Measurements from ENCODE around the gene MXRA8. TPM values are rescaled to one million over a fixed set of nuclear protein-coding genes. Genes with fewer than 3 reads are reported as not detected.

The MXRA8 gene
- total RNA-seq, 4 donors from 2014 or later, result 57.1 to 143 (median 106) TPM

DNA sequence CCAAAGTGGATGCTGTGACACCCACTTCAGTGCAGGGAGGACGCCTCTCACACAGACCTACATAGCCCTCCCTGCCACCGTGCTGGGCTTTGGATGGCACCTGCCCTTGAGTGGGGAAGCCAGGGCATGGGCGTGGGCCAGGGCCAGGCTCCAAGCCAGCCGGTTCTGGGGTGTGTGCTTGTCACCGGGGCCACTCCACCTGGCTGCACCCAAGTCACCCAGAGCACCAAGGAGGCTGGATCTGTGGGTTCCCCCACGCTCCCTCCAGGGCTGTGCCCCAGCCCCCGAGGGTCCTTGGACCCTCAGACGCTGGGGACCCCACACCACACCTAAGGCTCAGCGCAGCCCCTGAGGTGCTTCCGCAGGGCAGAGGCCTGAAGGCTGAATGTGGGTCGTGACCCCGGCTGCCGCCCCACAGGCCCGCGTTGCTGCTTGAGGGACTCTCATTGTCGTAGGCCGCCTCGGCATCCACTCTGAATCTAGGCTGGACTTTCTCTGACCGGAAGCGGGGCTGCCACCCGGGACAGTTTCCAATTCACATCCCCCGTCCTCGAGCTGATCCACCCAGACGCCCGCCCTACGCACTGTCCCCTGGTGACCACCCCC lies 1.5 kb downstream of the MXRA8 start:
- H3K27ac ChIP-seq, result peak overlapping the region in 2 of 3 donors; percentile 86 to 87
- 30 to 40% methylated on average over 4 to 7 of the region's 26 CpGs for WGBS, 2 donors
- DNase-seq, result peak; percentile 74 to 75
- H3K4me1 ChIP-seq, result peaks cover 43 to 85% of the 10 kb centered on the region in 2 donors
- TF ChIP-seq, protein P1, sequence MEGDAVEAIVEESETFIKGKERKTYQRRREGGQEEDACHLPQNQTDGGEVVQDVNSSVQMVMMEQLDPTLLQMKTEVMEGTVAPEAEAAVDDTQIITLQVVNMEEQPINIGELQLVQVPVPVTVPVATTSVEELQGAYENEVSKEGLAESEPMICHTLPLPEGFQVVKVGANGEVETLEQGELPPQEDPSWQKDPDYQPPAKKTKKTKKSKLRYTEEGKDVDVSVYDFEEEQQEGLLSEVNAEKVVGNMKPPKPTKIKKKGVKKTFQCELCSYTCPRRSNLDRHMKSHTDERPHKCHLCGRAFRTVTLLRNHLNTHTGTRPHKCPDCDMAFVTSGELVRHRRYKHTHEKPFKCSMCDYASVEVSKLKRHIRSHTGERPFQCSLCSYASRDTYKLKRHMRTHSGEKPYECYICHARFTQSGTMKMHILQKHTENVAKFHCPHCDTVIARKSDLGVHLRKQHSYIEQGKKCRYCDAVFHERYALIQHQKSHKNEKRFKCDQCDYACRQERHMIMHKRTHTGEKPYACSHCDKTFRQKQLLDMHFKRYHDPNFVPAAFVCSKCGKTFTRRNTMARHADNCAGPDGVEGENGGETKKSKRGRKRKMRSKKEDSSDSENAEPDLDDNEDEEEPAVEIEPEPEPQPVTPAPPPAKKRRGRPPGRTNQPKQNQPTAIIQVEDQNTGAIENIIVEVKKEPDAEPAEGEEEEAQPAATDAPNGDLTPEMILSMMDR (IDR thresholded peaks at IDR 0.05), result no peak
- no peak for TF ChIP-seq POLR2A (IDR thresholded peaks at IDR 0.05)
- intact Hi-C loops (cut with DNase I), result loop anchor here (5.0 kb wide), 1 partner anchor 40 kb away; no protein-coding TSS in a partner anchor
- no peaks in the 10 kb centered on the region for H3K9me3 ChIP-seq
- no peaks in the 10 kb centered on the region for H3K27me3 ChIP-seq
- H3K4me3 ChIP-seq (replicated peaks in 1 of 3), result no peak overlapping the region
- peaks cover 0 to 4% of the 10 kb centered on the region in 2 donors for H3K36me3 ChIP-seq

DNA sequence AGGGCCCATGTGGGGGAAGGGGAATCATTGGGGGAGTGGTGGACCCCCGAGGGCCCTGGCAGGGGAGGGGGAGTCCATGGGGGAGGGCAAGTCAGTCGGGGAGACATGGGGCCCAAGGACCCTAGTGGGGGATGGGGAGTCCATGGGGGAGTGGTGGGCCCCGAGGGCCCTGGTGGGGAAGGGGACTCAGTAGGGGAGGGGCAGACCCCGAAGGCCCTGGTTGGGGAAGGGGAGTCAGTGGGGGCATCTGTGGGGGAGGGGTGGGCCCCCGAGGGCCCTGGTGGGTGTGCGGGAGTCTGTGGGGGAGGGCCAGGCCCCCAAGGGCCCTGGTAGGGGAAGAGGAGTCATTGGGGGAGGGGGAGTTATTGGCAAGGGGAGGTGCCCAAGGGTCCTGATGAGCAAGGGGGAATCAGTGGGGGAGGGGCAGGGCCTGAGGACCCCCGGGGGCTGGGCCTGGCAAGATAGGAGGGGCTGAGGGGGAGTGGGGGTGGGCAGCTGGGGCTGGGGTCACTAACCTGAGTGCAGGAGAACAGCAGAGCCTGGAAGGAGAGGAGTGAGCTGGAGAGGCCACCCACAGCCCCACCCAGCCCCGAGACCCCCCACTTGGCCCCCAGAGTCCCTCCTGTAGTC lies 2.1 kb downstream of the MXRA8 start:
- H3K4me3 ChIP-seq (replicated peaks in 1 of 3), result no peak overlapping the region
- peak overlapping the region in 2 of 3 donors; percentile 86 to 87 for H3K27ac ChIP-seq
- H3K9me3 ChIP-seq, result no peaks in the 10 kb centered on the region
- TF ChIP-seq POLR2A (IDR thresholded peaks at IDR 0.05), result no peak
- TF ChIP-seq, protein P1 (IDR thresholded peaks at IDR 0.05), result no peak
- intact Hi-C loops (cut with DNase I), result loop anchor here (5.0 kb wide), 1 partner anchor 39 kb away; no protein-coding TSS in a partner anchor
- peaks cover 0 to 4% of the 10 kb centered on the region in 2 donors for H3K36me3 ChIP-seq
- WGBS, 2 donors, result 20 to 28% methylated on average over 5 to 8 of the region's 8 CpGs
- peaks cover 46 to 89% of the 10 kb centered on the region in 2 donors for H3K4me1 ChIP-seq
- H3K27me3 ChIP-seq, result no peaks in the 10 kb centered on the region
- no peak for DNase-seq

DNA sequence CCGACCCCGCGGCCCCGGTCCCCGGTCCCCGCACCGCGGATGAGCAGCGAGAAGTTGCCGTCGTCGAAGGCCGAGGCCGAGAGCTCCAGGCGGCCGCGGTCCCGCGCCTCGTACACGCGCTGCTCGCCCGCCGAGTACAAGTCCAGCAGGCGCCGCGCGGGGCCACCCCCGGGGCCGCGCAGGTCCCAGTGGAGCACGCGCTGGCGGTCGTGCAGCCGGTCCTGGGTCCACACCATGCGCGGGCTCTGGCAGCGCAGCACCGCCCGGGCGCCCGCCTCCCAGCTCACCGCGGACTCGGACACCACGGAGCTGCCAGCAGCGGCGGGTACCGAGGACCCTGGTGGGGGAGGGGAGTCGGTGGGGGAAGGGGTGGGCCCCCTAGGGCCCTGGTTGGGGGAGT lies 2.9 kb downstream of the MXRA8 start:
- Histone ChIP-seq H3K27ac (no peak overlapping the region), H3K4me1 (peaks cover 47 to 81% of the 10 kb centered on the region in 2 donors), H3K27me3 (no peaks in the 10 kb centered on the region), H3K36me3 (peaks cover 0 to 4% of the 10 kb centered on the region in 2 donors), H3K4me3 (replicated peaks in 1 of 3) (no peak overlapping the region), H3K9me3 (no peaks in the 10 kb centered on the region)
- intact Hi-C loops (cut with DNase I), result loop anchor here (5.0 kb wide), 1 partner anchor 38 kb away; no protein-coding TSS in a partner anchor
- DNase-seq, result peak in 1 of 2 donors; percentile 39
- TF ChIP-seq POLR2A (IDR thresholded peaks at IDR 0.05), result no peak
- TF ChIP-seq, protein P1 (IDR thresholded peaks at IDR 0.05), result no peak
- 12 to 13% methylated on average over 3 to 23 of the region's 52 CpGs for WGBS, 2 donors

DNA sequence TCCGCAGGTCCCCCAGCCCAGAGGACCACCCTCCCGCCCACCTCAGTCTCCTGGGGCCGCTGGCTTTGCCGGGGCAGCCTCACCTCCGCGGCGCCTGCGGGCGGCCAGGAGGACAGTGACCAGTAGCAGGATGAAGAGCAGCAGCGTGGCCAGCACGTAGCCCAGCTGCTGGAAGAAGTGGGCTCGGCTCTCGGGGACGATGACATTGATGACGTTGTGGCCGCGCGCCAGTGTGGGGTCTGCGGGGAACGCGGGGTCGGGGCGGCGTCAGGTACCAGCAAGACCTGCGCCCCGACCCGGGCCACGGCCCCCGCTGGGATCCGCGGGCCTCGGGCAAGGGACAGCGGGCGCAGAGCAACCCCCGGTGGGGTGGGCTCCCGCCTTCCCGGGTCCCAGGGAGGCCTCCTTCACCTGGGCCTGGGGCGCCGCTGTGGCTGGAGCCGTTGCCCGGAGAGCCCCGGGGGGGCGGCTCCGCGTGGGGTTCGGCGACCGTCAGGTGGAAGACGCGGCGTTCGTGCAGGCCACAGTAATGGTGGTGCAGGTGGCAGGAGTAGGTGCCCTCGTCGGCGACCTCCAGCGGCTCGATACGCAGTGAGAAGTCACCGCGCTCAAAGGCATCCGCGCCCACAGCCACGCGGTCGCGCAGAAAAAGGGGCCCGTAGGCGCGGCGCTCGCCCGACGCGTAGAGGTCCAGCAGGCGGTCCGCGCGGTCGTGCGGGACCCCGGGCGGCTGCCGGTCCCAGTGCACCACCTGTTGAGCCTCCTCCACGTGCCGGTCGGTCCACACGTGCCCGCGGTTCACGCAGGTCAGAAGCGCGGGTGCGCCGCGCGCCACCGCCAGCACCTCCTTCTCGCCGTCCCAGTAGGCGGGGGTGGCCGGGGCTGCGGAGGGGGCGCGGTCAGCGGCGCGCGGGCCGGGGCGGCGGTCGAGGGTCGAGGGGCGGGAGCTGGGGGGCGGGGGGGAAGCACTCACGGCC lies 3.8 kb downstream of the MXRA8 start:
- intact Hi-C loops (cut with DNase I), result loop anchor here (5.0 kb wide), 1 partner anchor 37 kb away; no protein-coding TSS in a partner anchor
- H3K4me3 ChIP-seq (replicated peaks in 1 of 3), result peak overlapping the region in 1 of 3 donors; percentile 4
- H3K27me3 ChIP-seq, result no peaks in the 10 kb centered on the region
- DNase-seq, result peak in 1 of 2 donors; percentile 2
- WGBS, 2 donors, result 69 to 76% methylated on average over 55 to 66 of the region's 116 CpGs
- TF ChIP-seq, protein P1 (IDR thresholded peaks at IDR 0.05), result no peak
- TF ChIP-seq POLR2A (IDR thresholded peaks at IDR 0.05), result no peak
- no peak overlapping the region for H3K27ac ChIP-seq
- peaks cover 0 to 4% of the 10 kb centered on the region in 2 donors for H3K36me3 ChIP-seq
- no peaks in the 10 kb centered on the region for H3K9me3 ChIP-seq
- peaks cover 40 to 72% of the 10 kb centered on the region in 2 donors for H3K4me1 ChIP-seq

Measured in thyroid gland (tissue), 4 donors.